NCI-H2196 treated with DMSO at 0.1 percent for 48 hours (cell line): ENCODE results near the gene COA1.
"Not testable (repeated sequence)": the region's sequence is repeated elsewhere in the genome, so short reads cannot be mapped to it uniquely, and the experiment has no call there.

Source experiments
- DNase-seq: peaks from one replicate; lab custom pipeline; 2025; ENCODE audit not compliant: unreplicated experiment; lab: John Stamatoyannopoulos, UW

The COA1 gene

GRCh38 chr7:43758822-43759683, 29.7 kb upstream of the COA1 start:
- no peak for DNase-seq

GRCh38 chr7:43758029-43758821, 28.9 kb upstream of the COA1 start, which contains the start of gene BLVRA:
Gene BLVRA (plus strand): TSS chr7:43758680. CDS start chr7:43771159, 12,479 bp downstream.
- no peak for DNase-seq

- DNase-seq = no peak
These were observed 27.9 kb upstream of the COA1 start for GRCh38 chr7:43757073-43757720.

GRCh38 chr7:43756368-43757072, 27.2 kb upstream of the COA1 start:
- DNase-seq = no peak

- no peak for DNase-seq
These were observed 25.3 kb upstream of the COA1 start for GRCh38 chr7:43754596-43754995.

- DNase-seq = no peak
These were observed 24.5 kb upstream of the COA1 start for GRCh38 chr7:43753843-43754242.

- DNase-seq = no peak
These were observed 24.0 kb upstream of the COA1 start for GRCh38 chr7:43753271-43753810.

GRCh38 chr7:43752411-43752810, 23.1 kb upstream of the COA1 start:
- no peak for DNase-seq

GRCh38 chr7:43750016-43750887, 20.9 kb upstream of the COA1 start:
- DNase-seq = no peak

- no peak for DNase-seq
These were observed 20.1 kb upstream of the COA1 start for GRCh38 chr7:43749383-43749940.

- no peak for DNase-seq
These were observed 18.2 kb upstream of the COA1 start for GRCh38 chr7:43747328-43748105.

GRCh38 chr7:43742692-43743091, 13.4 kb upstream of the COA1 start:
- no peak for DNase-seq

GRCh38 chr7:43737467-43738127, 8.3 kb upstream of the COA1 start:
- DNase-seq = no peak

GRCh38 chr7:43735802-43736603, 6.7 kb upstream of the COA1 start:
- no peak for DNase-seq

GRCh38 chr7:43735403-43735801, 6.1 kb upstream of the COA1 start:
- no peak for DNase-seq

- DNase-seq = not testable (repeated sequence)
These were observed 5.4 kb upstream of the COA1 start for GRCh38 chr7:43734575-43735332.

GRCh38 chr7:43731494-43731893, 2.2 kb upstream of the COA1 start:
- not testable (repeated sequence) for DNase-seq
